Measurements from ENCODE around the gene LTB4R2.
"Not testable (repeated sequence)": the region's sequence is repeated elsewhere in the genome, so short reads cannot be mapped to it uniquely, and the experiment has no call there.

Gene LTB4R2

DNA sequence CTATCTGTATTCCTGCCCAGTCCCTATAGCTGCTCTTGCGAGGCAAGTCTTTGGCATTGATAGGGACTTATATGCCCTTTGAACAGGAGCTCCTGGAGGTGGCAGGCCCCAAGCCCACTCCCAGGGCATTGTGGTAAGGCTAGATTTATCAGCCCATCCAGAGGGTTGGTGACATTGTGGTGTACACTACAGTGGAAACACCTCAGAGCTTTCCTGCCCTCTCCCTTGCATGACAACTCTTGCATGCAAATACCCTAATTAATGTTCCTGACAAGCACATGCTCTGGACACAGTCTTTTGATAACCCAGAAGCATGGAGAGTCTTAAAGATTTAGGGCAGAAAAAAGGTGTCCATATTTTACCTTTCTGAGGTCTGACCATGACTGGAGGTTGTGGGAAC lies 30.7 kb downstream of the LTB4R2 start:
- ATAC-seq, result no peak

DNA sequence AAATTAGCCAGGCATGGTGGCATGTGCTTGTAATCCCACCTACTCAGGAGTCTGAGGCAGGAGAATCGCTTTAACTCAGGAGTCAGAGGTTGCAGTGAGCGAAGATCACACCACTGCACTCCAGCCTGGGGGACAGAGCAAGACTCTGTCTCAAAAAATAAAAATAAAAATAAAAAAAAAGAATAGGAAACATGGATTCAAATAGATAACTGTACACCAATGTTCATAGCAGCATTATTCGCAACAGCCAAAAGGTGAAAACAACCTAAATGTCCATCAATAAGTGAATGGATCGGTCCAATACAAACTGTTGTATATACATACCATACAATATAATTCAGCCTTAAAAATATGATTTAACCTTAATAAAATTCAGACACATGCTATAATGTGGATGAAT lies 32.9 kb downstream of the LTB4R2 start:
- ATAC-seq, result no peak

DNA sequence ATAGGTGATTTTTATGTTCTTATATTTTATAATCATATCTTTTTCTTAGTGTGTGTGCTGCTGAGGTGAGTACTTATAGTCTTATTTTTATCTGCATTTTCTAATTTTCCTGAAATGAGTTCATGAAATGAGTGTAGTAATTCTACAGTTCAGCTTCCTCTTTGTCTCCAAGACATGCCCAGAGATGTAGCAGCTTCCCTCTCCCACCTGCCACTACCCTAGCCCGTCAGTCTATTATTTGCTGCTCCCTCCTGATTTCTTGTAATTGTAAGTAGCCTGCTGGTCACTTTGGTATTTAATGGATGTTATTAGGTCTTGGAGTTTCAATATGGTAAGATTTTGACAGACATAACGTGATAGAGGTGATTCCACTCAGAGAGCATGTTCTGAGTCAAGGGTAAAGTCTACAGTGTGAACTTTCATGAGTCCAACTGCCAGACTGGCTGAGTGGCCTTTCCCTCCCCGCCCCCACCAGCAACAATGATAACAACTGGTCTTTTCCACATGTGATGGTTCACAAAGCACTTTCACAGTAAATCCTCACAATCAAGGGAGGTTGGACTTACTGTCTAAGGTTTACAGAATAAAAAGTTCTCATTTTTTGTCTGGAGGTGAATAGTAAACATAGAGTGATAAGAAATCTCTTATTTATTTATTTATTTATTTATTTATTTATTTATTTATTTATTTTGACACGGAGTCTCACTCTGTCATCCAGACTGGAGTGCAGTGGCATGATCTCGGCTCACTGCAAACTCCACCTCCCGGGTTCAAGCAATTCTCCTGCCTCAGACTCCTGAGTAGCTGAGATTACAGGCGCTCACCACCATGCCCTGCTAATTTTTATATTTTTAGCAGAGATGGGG lies 34.1 kb downstream of the LTB4R2 start:
- no peak for ATAC-seq

DNA sequence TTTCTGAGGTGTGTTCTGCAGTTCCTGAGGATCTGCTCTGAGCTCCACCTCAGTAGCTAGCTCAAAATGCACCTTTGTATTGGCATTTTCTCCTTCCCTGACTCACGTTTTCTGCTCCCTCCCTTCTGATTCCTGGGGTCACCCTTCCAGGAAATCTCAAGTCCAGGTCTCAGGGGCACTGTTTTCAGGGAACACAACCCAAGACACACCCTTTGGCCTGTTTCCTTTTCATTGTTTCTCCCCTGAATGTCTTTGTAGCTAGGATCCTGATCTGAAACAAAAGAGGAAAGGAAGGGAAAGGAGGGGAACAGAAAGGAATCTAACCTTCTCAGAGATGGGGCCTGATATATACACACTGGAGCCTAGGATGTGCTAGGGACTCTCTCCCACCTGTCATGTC lies 37.2 kb downstream of the LTB4R2 start:
- no peak for ATAC-seq

DNA sequence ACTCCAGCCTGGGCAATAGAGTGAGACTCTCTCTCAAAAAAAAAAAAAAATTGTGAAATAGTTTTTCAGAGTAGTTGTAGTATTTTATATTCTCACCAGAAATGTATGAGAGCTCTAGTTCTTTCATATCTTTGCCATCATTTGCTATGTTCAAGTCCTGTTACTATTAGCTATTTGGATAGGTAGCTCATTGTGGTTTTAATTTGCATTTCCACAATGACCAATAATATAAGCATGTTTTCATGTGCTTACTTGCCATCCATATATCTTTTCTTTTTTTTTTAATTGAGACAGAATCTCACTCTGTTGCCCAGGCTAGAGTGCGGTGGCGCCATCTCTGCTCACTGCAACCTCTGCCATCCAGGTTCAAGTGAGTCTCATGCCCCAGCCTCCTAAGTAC lies 38.2 kb downstream of the LTB4R2 start:
- ATAC-seq, result no peak

DNA sequence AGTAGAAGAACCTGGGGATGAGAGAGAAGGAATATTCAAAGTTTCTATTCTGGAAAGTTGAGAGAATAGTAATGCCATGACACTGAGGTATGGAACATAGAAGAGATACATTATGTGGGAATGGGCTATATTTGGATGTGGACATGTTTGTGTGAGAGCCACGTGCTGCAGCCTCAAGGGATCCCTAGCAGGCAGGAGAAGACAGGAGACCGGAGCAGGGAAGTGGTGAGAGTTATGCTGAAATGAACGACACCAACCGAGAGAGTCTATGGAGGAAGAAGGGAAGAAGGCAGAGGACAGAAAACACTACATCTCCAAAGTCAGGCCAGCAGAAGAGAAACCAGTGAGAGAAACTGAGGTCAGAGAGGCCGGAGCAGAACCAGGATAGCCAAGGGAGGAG lies 39.8 kb downstream of the LTB4R2 start:
- no peak for ATAC-seq

DNA sequence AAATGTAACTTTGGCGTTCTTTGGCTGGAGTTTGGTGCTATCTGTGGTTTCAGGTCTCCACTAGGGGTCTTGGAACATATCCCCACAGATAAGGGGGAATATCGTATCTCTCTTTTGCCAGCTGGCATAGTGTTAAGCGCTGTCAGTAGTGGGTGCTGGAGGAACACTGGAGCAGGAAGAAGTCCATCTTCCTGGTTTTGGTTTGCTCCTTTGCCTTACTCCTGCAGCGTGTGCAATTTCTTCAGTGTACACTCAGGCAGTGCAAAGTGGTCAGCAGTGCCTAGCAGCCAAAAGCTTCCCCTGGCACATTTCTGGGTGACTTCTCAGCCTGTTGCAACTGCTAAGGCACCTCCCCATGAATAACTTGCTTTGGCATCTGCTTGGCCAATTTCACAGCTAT lies 41.6 kb downstream of the LTB4R2 start:
- no peak for ATAC-seq

DNA sequence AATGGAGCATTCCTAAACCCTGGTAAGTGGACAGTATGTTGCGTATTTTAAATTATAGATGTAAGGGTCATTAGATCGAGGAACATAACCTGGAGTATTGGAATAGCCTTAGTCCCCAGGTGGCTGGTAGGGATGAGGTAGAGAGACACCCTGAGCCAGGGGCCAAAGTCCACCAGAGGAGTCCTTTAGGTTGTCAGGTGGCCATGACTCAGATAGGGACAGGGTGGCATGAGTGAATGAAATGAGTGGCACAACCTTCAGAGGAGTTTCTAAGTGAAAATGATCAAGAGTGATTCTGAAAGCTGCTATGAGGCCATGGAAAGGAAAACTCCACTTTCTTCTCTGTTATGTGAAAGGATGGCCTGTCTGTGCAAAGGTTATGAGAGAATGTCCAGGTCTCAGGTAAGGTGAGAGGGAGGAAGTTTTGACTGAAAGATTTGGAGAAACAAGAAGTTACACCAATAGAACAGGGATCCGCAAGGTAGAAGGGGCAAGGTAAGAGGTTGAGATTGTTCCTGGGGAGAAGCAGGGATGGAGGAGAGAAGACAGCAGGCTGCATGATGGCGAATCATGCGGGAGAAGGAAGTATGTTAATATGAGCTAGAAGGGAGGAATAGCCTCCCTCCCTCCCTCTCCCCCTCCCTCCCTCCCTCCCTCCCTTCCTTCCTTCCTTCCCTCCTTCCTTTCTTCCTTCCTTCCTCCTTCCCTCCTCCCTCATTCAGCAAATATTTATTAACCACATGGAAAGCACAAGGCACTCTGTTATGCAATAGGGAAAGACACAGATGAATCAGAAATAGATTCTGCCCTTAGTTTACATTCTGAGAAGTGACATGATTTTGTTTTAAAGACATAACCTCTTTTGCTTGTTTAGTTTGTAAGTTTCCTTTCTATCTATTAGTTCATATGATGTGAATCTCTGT lies 43.9 kb downstream of the LTB4R2 start:
- ATAC-seq, result no peak

DNA sequence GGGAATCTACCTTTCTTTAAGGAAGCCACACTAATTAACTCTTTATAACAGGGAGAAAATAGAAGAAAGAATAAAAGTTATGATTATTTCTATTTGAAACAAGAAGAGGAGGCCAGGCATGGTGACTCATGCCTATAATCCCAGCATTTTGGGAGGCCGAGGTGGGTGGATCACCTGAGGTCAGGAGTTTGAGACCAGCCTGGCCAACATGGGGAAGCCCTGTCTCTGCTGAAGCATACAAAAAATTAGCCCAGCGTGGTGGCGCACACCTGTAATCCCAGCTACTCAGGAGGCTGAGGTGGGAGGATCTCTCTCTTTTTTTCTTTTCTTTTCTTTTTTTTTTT lies 44.5 kb downstream of the LTB4R2 start:
- not testable (repeated sequence) for ATAC-seq

DNA sequence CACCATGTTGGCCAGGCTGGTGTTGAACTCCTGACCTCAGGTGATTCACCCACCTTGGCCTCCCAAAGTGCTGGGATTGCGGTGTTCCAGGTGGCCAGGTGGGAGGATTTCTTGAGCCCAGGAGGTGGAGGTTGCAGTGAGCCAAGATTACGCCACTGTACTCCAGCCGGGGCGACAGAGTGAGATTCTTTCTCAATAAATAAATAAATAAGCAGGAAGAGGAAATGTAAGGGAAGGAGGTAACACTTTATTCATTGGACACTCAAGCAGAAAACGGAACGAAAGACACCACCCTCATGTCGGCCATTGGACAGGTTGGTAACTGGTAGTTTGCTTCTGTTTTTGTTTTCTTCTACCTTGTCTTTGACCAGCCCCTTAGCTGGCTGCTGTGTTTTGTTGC lies 45.1 kb downstream of the LTB4R2 start:
- ATAC-seq, result no peak

DNA sequence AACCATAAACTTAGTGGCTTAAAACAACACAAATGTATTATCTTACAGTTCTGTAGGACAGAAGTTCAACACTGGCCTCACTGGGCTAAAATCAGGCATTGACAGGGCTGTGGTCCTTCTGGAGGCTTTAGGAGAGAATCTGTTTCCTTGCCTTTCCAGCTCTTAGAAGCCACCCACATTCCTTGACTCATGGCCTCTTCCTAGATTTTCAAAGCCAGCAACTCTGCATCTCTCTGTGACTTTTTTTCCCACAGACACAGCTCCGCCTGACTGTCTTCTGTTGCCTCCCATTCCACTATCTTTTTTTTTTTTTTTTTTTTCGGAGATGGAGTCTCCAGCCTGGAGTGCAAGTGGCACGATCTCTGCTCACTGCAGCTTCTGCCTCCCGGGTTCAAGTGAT lies 46.3 kb downstream of the LTB4R2 start:
- no peak for ATAC-seq

DNA sequence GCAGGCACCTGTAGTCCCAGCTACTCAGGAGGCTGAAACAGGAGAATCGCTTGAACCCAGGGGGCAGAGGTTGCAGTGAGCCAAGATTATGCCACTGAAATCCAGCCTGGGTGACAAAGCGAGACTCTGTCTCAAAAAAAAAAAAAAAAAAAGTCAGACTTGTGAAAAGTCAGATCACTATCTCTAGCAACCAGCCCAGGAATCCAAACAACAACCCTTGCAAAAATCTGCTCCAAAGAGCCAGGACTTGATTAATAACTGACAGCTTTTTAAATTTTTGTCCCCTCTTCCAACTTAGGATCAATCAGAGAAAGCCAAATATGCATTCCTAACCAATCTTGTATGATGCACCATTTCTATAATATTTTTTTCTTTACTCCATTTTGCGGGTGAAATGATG lies 50.3 kb downstream of the LTB4R2 start:
- ATAC-seq, result no peak

DNA sequence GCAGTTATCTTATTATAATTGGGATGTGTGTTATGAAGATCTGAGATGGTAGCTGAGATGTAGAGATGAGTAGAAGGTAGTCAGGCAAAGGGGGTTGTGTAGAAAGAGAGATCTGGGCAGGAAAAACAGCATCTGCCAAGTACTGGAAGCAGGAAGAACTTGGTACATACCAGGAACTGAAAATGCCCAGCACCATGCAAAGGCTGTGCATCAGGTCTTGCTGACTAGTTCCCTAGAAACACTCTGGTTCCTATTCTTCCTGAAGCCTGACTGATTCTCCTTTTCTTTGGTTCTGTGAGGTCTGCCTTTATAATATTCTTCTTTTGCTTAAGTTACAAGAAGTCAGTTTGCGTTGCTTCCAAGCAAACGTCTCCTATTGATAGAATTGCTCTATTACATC lies 51.4 kb downstream of the LTB4R2 start:
- ATAC-seq, result no peak
